ENCODE measurements around the gene CTTN. TPM values are rescaled to one million over a fixed set of nuclear protein-coding genes. Genes with fewer than 3 reads are reported as not detected.
A peak's percentile ranks its signal among the peaks of the same experiment; 100 is the strongest.

The CTTN gene
- total RNA-seq, 3 donors from 2014 or later = 223 to 314 (median 280) TPM

DNA sequence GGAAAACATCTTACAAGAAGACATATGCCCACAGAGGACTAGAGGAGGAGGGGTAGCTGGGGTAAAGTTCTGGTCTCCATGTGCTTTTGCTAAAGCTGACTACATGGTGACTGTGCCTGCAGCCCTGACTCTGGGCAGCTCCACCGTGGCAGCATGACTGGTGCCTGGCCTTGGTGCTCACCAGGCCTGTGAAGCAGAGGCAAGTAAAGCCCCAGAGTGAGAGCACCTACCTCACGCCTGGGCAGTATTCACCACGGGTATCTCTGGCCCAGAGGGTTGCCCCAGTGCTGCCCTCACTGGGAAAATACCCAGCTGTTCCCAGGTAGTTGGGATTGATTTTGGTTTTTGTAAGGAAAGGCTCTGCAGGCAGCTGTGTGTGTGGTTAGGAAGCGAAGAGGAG, 78.3 kb downstream of the CTTN start:
- no peaks in the 10 kb centered on the region for H3K4me1 ChIP-seq (ENCODE audit: low read depth)
- no peak for ATAC-seq
- intact Hi-C loops (cut with DNase I, micrococcal nuclease) = no loop called here
- no peaks in the 10 kb centered on the region for H3K9me3 ChIP-seq
- no peak for DNase-seq
- no peaks in the 10 kb centered on the region for H3K36me3 ChIP-seq (ENCODE audit: low read depth)
- H3K4me3 ChIP-seq = no peak overlapping the region
- TF ChIP-seq, protein P1, sequence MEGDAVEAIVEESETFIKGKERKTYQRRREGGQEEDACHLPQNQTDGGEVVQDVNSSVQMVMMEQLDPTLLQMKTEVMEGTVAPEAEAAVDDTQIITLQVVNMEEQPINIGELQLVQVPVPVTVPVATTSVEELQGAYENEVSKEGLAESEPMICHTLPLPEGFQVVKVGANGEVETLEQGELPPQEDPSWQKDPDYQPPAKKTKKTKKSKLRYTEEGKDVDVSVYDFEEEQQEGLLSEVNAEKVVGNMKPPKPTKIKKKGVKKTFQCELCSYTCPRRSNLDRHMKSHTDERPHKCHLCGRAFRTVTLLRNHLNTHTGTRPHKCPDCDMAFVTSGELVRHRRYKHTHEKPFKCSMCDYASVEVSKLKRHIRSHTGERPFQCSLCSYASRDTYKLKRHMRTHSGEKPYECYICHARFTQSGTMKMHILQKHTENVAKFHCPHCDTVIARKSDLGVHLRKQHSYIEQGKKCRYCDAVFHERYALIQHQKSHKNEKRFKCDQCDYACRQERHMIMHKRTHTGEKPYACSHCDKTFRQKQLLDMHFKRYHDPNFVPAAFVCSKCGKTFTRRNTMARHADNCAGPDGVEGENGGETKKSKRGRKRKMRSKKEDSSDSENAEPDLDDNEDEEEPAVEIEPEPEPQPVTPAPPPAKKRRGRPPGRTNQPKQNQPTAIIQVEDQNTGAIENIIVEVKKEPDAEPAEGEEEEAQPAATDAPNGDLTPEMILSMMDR (IDR thresholded peaks at IDR 0.05) = no peak

DNA sequence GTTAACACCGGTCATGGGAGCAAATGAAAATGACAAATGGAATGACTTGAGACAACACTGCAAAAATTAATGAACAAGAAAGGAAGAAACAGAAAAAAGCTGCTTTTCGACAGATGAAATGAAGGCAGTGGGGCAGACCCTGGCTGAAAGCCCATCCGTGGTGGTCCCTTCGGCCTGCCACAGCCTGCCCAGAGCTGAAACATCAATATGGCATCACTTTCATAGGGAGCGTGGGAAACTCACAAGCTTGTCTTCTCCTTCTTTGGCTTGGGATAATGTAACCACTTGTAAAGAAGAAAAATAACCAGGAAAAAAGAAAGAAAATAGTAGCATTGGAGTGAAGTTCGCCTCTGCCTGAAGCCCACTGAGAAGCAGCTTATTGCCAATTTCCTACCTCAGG, 78.8 kb downstream of the CTTN start:
- intact Hi-C loops (cut with DNase I, micrococcal nuclease) = no loop called here
- DNase-seq (peak in 1 of 3 donors; percentile 23), ATAC-seq (no peak)
- Histone ChIP-seq H3K36me3 (ENCODE audit: low read depth) (no peaks in the 10 kb centered on the region), H3K9me3 (no peaks in the 10 kb centered on the region), H3K4me1 (ENCODE audit: low read depth) (no peaks in the 10 kb centered on the region), H3K4me3 (no peak overlapping the region)
- TF ChIP-seq, protein P1 (IDR thresholded peaks at IDR 0.05) = no peak

DNA sequence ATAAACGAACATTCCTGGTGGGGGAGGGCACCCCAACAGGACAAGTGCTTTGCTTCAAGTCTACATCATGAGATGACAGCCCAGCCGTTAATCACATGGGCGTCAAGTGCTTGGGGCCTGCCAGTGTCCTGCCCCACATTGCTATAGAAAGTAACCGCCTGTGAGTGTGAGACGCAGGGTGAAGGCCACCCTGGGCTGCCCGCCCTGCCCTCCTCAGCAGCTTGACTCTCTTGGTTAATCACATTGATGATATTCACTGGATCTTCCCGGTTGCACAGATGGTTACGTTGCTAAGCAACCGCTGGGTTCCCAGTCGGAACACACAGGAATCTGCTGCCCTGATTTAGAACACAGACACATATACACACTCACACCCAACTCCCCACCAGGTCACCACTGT, 79.3 kb downstream of the CTTN start:
- Histone ChIP-seq H3K36me3 (ENCODE audit: low read depth) (no peaks in the 10 kb centered on the region), H3K9me3 (no peaks in the 10 kb centered on the region), H3K4me3 (no peak overlapping the region), H3K4me1 (ENCODE audit: low read depth) (no peaks in the 10 kb centered on the region)
- DNase-seq (no peak), ATAC-seq (no peak)
- intact Hi-C loops (cut with DNase I, micrococcal nuclease) = no loop called here
- TF ChIP-seq, protein P1 (IDR thresholded peaks at IDR 0.05) = no peak

DNA sequence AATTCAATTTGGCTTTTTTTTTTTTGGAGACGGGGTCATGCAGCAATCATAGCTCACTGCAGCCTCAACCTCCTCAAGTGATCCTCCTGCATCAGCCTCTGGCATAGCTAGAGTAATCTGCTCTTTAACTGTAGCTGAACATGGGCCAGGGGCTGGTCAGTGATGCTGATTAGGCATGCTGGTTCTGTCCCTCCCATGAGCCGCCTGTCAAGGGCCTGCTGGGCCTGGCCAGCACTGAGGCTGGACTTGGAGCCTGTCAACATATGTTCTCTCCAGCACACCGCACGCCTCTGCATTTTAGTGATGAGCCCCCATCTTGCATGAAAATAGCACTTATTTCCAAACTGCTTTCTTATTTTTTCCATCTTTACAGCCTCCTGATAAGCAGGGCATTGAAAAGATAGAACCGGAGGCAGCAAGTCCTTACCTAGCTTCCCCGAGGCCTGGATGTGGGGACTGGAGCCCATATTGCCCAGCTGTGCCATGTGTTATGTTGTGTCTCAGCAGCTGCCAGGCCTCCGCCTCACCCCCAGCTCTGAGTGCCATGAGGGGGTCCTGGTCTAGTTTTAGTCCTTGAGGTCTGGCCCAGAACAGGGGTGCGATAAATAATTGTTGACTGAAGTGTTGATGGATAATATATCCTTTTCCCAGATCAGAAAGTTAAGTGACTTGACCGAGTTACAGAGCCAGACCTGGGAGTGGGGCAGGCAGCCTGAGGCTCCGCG, 80.0 kb downstream of the CTTN start:
- Histone ChIP-seq H3K9me3 (no peaks in the 10 kb centered on the region), H3K4me1 (ENCODE audit: low read depth) (no peaks in the 10 kb centered on the region), H3K4me3 (no peak overlapping the region), H3K36me3 (ENCODE audit: low read depth) (no peaks in the 10 kb centered on the region)
- intact Hi-C loops (cut with DNase I, micrococcal nuclease) = no loop called here
- ATAC-seq (no peak), DNase-seq (no peak)
- TF ChIP-seq, protein P1 (IDR thresholded peaks at IDR 0.05) = no peak

DNA sequence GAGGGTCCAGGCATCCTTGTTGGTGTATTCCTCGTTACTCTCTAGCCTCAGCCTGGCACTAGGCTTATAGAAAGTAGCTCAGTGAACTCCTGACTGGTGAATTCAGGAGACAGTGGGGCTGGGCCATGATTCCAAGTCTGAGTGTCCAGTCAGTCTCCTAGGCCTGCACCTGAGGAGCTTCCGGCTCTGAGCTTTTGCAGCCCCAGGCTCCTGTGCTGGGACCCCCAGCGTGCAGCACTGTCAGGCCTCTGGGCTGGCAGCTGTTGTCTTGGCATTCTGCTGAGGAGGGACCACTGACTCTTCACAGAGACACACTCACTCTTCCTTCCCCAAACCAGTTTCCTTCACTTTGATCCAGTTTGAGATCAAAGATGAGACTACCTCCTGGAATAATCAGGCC, 82.4 kb downstream of the CTTN start:
- ATAC-seq (no peak), DNase-seq (peak in 1 of 3 donors; percentile 17)
- intact Hi-C loops (cut with DNase I, micrococcal nuclease) = no loop called here
- Histone ChIP-seq H3K4me1 (ENCODE audit: low read depth) (no peaks in the 10 kb centered on the region), H3K4me3 (no peak overlapping the region), H3K9me3 (no peaks in the 10 kb centered on the region), H3K36me3 (ENCODE audit: low read depth) (no peaks in the 10 kb centered on the region)
- TF ChIP-seq, protein P1 (IDR thresholded peaks at IDR 0.05) = no peak

All from mucosa of descending colon (tissue), 3 donors.